GM18909 (cell line): ENCODE results near the gene RAB23.

Source experiments
- ATAC-seq: cut with Tn5 transposase; IDR thresholded peaks from one replicate; pipeline ENCODE4 v1.9.1; 2021; ENCODE audit warnings: mild to moderate bottlenecking; ENCODE audit not compliant: unreplicated experiment, poor library complexity

The RAB23 gene

GRCh38 chr6:57142178-57142525 lies 80.0 kb downstream of the RAB23 start:
- ATAC-seq, result no peak

- no peak for ATAC-seq
Measured at GRCh38 chr6:57141451-57142177, 80.5 kb downstream of the RAB23 start.

GRCh38 chr6:57138026-57138425 lies 84.1 kb downstream of the RAB23 start:
- ATAC-seq, result no peak

- no peak for ATAC-seq
Measured at GRCh38 chr6:57137350-57137749, 84.8 kb downstream of the RAB23 start.
